Loucy (cell line): ENCODE data around the gene LRRFIP1.

ENCODE experiments used
- EZH2phosphoT487 ChIP-seq: fragments of 200-600 bp; IDR thresholded peaks from 2 replicates; pipeline ENCODE4 v1.6.1; 2018; ENCODE audit warnings: antibody characterized with exemption, mild to moderate bottlenecking, moderate library complexity, borderline replicate concordance
- TF ChIP-seq, protein P1 (sequence below): fragments of 200-600 bp; sonication (generic); conservative IDR thresholded peaks from 2 replicates; pipeline ENCODE4 v1.5.1; 2014; ENCODE audit warnings: mild to moderate bottlenecking, antibody characterized with exemption, low read length

- TF ChIP-seq, protein P1, sequence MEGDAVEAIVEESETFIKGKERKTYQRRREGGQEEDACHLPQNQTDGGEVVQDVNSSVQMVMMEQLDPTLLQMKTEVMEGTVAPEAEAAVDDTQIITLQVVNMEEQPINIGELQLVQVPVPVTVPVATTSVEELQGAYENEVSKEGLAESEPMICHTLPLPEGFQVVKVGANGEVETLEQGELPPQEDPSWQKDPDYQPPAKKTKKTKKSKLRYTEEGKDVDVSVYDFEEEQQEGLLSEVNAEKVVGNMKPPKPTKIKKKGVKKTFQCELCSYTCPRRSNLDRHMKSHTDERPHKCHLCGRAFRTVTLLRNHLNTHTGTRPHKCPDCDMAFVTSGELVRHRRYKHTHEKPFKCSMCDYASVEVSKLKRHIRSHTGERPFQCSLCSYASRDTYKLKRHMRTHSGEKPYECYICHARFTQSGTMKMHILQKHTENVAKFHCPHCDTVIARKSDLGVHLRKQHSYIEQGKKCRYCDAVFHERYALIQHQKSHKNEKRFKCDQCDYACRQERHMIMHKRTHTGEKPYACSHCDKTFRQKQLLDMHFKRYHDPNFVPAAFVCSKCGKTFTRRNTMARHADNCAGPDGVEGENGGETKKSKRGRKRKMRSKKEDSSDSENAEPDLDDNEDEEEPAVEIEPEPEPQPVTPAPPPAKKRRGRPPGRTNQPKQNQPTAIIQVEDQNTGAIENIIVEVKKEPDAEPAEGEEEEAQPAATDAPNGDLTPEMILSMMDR = no peak
- no peak for TF ChIP-seq EZH2phosphoT487
These were observed 36.9 kb upstream of the LRRFIP1 start, which contains the start of gene RAB17 for GRCh38 chr2:237590272-237591140.
